Hepatocyte (in vitro differentiated cells): ENCODE measurements around the gene CBX4.

Source experiments
- CTCF ChIP-seq: fragments of 200-600 bp; sonication (generic); IDR thresholded peaks from 2 replicates; pipeline ENCODE4 v1.5.1; 2016; ENCODE audit warnings: antibody characterized with exemption, mild to moderate bottlenecking; ENCODE audit not compliant: poor library complexity
- EZH2phosphoT487 ChIP-seq: fragments of 200-600 bp; sonication (generic); IDR thresholded peaks from one replicate; pipeline ENCODE4 v1.6.1; 2018; ENCODE audit warnings: antibody characterized with exemption, mild to moderate bottlenecking, low read depth, moderate library complexity; ENCODE audit not compliant: unreplicated experiment, severe bottlenecking

GRCh38 chr17:79804856-79805696, 34.2 kb downstream of the CBX4 start:
- TF ChIP-seq CTCF (no peak), EZH2phosphoT487 (peak; percentile 75)
